Muscle of leg (tissue), 11 donors: Measurements from ENCODE around the gene RAB11FIP4. TPM values are rescaled to one million over a fixed set of nuclear protein-coding genes. Genes with fewer than 3 reads are reported as not detected.
A peak's percentile ranks its signal among the peaks of the same experiment; 100 is the strongest.

Experiments used
- DNase-seq: peaks from one replicate; pipeline ENCODE4 v3.0.0; 2013
- H3K27ac ChIP-seq: one replicate; pipeline ENCODE4 v1.5.1; 2013; ENCODE audit warnings: mild to moderate bottlenecking, low read length, control low read depth
- H3K27me3 ChIP-seq: one replicate; pipeline ENCODE4 v1.6.1; 2013; ENCODE audit warnings: low read length; ENCODE audit not compliant: control insufficient read depth, insufficient read depth
- H3K36me3 ChIP-seq: one replicate; pipeline ENCODE4 v1.6.1; 2013; ENCODE audit warnings: low read length; ENCODE audit not compliant: control insufficient read depth, insufficient read depth
- H3K4me1 ChIP-seq: one replicate; pipeline ENCODE4 v1.6.1; 2013; ENCODE audit warnings: low read length; ENCODE audit not compliant: control insufficient read depth, insufficient read depth
- H3K4me3 ChIP-seq: one replicate; pipeline ENCODE4 v1.5.1; 2013; ENCODE audit warnings: low read length, control low read depth
- H3K9me3 ChIP-seq: replicated peaks from 2 replicates; pipeline ENCODE4 v1.6.1; 2013; ENCODE audit warnings: low read depth, low read length; ENCODE audit not compliant: control insufficient read depth
- WGBS: methylation state at CpG from one replicate; pipeline ENCODE4 v1.1.5; 2013; ENCODE audit warnings: missing lambda C conversion rate; ENCODE audit not compliant: insufficient coverage; 5-methylcytosine and 5-hydroxymethylcytosine counted together
- polyA plus RNA-seq, 8 donors: library from polyadenylated mRNA; unstranded; fragments of 120-200 nt; gene quantifications; one replicate each; pipeline versions ENCODE4 v1.2.1 to v1.2.3, GENCODE V29; 2013; ENCODE audit warnings: inconsistent platforms in 1 of 8, low replicate concordance in 1 of 8; ENCODE audit not compliant: insufficient read length in 8 of 8, insufficient read depth in 1 of 8
- total RNA-seq: library from RNA; stranded (reverse); fragments of 120-200 nt; gene quantifications from one replicate; pipeline ENCODE4 v1.2.4, GENCODE V29; 2013

Gene RAB11FIP4
- total and polyA plus RNA-seq, 9 donors = 0.28 to 1.6 (median 0.89) TPM

GRCh38 chr17:31497994-31498826 is 106.7 kb downstream of the RAB11FIP4 start:
- no peaks in the 10 kb centered on the region for H3K9me3 ChIP-seq
- 83% methylated on average over 6 of the region's 10 CpGs for WGBS
- H3K4me3 ChIP-seq = no peak overlapping the region
- H3K4me1 ChIP-seq = peaks cover 13% of the 10 kb centered on the region
- no peaks in the 10 kb centered on the region for H3K36me3 ChIP-seq
- no peak for DNase-seq
- H3K27ac ChIP-seq = no peak overlapping the region
- peaks cover 21% of the 10 kb centered on the region for H3K27me3 ChIP-seq

DNA sequence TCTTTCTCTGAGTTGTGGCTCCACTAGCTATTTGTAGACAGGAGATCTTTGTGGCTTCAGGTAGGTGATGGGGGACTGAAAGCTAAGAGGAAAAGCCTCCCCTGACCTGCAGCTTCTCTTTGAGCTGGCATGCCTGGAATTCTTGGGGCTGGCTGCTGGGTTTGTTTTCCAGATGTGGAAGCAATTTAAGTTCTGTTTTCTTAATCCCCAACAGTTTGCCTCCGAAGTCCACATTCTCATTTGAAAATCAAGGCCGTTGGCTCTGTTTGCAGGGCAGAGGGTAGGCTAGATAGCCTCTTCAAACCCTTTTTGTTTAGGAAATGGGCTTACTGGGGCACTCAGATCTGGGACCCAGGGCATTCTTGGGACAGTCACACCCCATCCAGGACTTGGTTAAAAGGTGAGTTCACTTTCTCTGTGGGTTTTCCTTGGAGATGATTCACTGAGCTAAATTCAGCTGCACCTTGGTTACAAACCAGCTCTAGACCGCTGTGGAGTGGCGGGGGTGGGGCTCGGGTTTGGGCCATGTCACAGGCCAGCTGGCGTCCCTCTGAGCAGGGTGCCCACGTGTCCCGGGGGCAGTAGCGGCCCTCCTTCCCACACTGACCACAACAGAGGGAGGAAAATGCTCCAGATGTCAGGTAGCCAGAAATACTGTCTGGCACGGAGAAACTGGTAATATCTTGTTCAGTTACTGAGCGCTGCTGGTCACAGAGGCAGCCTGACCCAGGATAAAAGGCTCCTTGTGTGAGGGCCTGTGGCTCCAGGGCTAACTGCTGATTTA is 108.5 kb downstream of the RAB11FIP4 start:
- H3K9me3 ChIP-seq = no peaks in the 10 kb centered on the region
- H3K36me3 ChIP-seq = no peaks in the 10 kb centered on the region
- peaks cover 7% of the 10 kb centered on the region for H3K4me1 ChIP-seq
- peaks cover 21% of the 10 kb centered on the region for H3K27me3 ChIP-seq
- H3K27ac ChIP-seq = peak overlapping the region; percentile 55
- no peak overlapping the region for H3K4me3 ChIP-seq
- WGBS = 13% methylated on average over 8 of the region's 11 CpGs
- peak; percentile 68 for DNase-seq

DNA sequence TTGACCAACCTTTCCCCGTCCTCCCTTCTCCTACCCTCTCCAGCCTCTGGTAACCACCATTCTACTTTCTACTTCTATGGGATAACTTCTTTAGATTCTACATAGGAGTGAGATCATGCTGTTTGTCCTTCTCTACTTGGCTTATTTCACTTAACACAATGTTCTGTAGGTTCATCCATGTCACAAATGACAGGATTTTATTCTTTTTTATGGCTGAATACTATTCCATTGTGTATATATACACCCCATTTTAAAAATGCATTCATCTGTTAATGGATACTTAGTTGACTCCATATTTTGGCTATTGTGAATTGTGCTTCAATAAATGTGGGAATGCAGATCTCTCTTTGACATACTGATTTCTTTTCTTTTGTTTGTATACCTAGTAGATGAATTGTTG is 115.0 kb downstream of the RAB11FIP4 start:
- Histone ChIP-seq H3K27ac (no peak overlapping the region), H3K9me3 (no peaks in the 10 kb centered on the region), H3K4me1 (no peaks in the 10 kb centered on the region), H3K27me3 (no peaks in the 10 kb centered on the region), H3K4me3 (no peak overlapping the region), H3K36me3 (no peaks in the 10 kb centered on the region)
- no peak for DNase-seq
- no CpG with 5 or more reads among the region's 1 CpG for WGBS

DNA sequence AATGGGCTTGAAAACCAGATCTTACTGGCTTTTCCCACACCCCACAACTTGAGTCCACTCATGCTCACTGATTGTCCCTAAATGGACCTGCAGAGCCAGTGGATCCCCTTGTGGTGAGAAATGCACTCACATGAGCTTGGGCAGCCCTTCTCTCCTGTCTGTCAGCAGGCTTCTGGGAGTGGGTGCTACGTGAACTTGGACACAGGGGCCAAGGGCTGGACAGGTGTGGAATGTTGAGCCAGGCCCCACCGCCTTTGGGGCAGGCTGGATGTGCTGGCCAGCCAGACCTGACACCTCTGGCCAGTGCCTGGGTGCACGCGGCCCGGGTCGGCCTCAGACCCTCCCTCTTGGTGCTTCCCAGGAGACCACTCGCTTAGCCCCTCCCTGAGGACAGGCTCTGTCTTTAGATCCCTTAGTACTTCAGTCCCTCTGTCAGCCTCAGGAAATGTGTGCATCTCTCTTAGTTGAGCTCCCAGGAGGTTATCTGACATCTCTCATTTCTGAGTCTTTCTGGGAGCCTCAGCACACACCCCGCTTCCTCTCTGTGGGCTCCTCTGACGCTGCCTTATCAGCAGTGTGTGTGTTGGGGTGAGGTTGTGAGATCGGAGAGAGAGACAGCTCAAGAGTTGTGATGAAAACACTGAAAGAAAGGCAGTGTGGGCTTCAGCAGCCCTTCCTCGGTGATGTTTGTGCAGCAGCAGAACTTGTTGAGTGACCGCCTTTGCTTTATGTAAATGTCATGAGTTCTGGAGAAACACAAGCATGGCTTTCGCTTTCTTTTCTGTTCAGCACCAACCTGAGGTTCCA is 117.0 kb downstream of the RAB11FIP4 start:
- WGBS = 65% methylated on average over 10 of the region's 13 CpGs
- no peak for DNase-seq
- Histone ChIP-seq H3K27me3 (no peaks in the 10 kb centered on the region), H3K36me3 (no peaks in the 10 kb centered on the region), H3K4me3 (no peak overlapping the region), H3K9me3 (no peaks in the 10 kb centered on the region), H3K27ac (no peak overlapping the region), H3K4me1 (no peaks in the 10 kb centered on the region)

DNA sequence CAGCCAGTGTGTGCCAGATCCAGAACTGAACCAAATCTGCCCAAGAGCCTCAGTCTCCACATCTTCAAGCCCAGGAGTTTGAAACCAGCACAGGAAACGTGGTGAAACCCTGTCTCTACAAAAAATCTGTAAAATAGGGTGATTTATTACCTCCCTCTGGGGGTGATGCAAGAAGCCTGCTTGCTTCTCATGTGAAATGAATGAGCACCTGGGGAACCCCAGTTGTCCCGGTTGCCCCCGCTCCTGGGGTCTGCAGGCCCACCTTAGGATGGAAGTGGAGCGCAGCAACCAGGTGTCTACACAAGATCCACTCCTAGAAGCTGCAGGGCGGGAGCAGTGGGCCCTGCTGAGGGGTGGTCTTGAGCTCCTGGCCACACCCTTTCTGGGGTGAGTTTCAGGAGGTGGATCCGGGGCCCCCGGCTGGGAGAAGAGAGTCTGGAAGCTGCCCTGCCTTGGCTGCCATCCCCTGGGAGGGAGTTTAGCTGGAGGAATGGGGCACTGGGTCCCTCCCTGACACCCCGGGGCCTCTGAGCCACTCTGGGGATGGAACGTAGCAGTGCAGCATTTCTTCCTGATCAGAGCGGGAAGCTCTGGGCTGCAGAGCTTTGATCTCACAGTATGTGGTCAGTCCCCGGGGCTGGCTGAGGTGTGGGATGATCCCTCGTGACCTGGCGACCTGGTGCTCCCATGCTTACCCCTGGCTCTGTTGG is 117.8 kb downstream of the RAB11FIP4 start:
- no peak overlapping the region for H3K27ac ChIP-seq
- 69% methylated on average over 9 of the region's 13 CpGs for WGBS
- no peak for DNase-seq
- no peak overlapping the region for H3K4me3 ChIP-seq
- no peaks in the 10 kb centered on the region for H3K27me3 ChIP-seq
- H3K9me3 ChIP-seq = no peaks in the 10 kb centered on the region
- no peaks in the 10 kb centered on the region for H3K36me3 ChIP-seq
- H3K4me1 ChIP-seq = no peaks in the 10 kb centered on the region

- Histone ChIP-seq H3K4me1 (no peaks in the 10 kb centered on the region), H3K36me3 (no peaks in the 10 kb centered on the region), H3K27ac (no peak overlapping the region), H3K27me3 (no peaks in the 10 kb centered on the region), H3K4me3 (no peak overlapping the region), H3K9me3 (no peaks in the 10 kb centered on the region)
- no peak for DNase-seq
- WGBS = 82% methylated on average over 4 of the region's 5 CpGs
Observed at GRCh38 chr17:31509805-31510177, 118.3 kb downstream of the RAB11FIP4 start.

- 75% methylated on average over 3 of the region's 14 CpGs for WGBS
- no peak overlapping the region for H3K27ac ChIP-seq
Observed at GRCh38 chr17:31510308-31511194, 119.1 kb downstream of the RAB11FIP4 start.

GRCh38 chr17:31511195-31511578 is 119.7 kb downstream of the RAB11FIP4 start:
- H3K9me3 ChIP-seq = no peaks in the 10 kb centered on the region
- no peaks in the 10 kb centered on the region for H3K27me3 ChIP-seq
- no peak overlapping the region for H3K27ac ChIP-seq
- no peak for DNase-seq
- WGBS = 77% methylated on average over 8 of the region's 9 CpGs
- no peak overlapping the region for H3K4me3 ChIP-seq
- H3K36me3 ChIP-seq = no peaks in the 10 kb centered on the region
- H3K4me1 ChIP-seq = no peaks in the 10 kb centered on the region

More at GRCh38 chr17:31510308-31511194, 119.1 kb downstream of the RAB11FIP4 start:
- no peak overlapping the region for H3K4me3 ChIP-seq
- H3K36me3 ChIP-seq = no peaks in the 10 kb centered on the region
- no peak for DNase-seq
- no peaks in the 10 kb centered on the region for H3K9me3 ChIP-seq
- H3K27me3 ChIP-seq = no peaks in the 10 kb centered on the region
- H3K4me1 ChIP-seq = no peaks in the 10 kb centered on the region

DNA sequence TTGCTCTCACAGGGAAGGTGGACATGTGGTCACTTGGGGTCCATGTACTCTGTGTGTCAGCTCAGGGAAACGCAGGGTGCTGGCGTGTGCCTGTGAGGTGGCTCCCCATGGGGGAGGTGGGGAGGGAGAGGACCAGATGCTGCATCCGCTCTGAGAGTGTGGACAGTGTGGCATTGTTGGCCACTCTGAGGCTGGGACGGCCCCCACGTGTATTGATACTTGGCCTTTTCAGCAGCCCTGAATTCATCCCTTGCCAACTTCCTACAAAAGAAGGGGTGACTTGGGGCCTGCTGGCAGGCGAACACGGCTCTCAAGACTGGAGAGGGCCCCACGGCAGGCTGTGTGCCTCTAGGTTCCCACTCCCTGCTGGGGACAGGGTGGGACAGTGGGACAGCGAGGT is 120.1 kb downstream of the RAB11FIP4 start:
- 66% methylated on average over 6 of the region's 9 CpGs for WGBS
- Histone ChIP-seq H3K4me1 (no peaks in the 10 kb centered on the region), H3K36me3 (no peaks in the 10 kb centered on the region), H3K27ac (no peak overlapping the region), H3K27me3 (no peaks in the 10 kb centered on the region), H3K9me3 (no peaks in the 10 kb centered on the region), H3K4me3 (no peak overlapping the region)
- DNase-seq = no peak
